Tibial artery (tissue), 4 donors: ENCODE data around the gene HP1BP3.

Source experiments
- DNase-seq, 2 donors: peaks; one replicate each; pipeline ENCODE4 v3.0.0-alpha.2; 2019
- H3K27ac ChIP-seq, 2 donors: fragments of 200-600 bp; sonication (generic) in 1 of 2; 1 replicate in 1 of 2; 2 replicates in 1 of 2; pipeline ENCODE4 v1.5.1; 2018 to 2019; ENCODE audit warnings: mild to moderate bottlenecking in 1 of 2
- H3K27me3 ChIP-seq, 2 donors: fragments of 200-600 bp; sonication (generic) in 1 of 2; one replicate each; pipeline versions ENCODE4 v1.5.1 to v1.6.0; 2016 to 2019
- H3K36me3 ChIP-seq, 3 donors: fragments of 200-600 bp; sonication (generic) in 2 of 3; one replicate each; pipeline ENCODE4 v1.5.1; 2016 to 2019; ENCODE audit warnings: mild to moderate bottlenecking in 2 of 3
- H3K4me1 ChIP-seq, 4 donors: fragments of 200-600 bp; sonication (generic) in 2 of 4; 1 replicate in 3 of 4; 2 replicates in 1 of 4; pipeline ENCODE4 v1.5.1; 2016 to 2019
- H3K4me3 ChIP-seq, 2 donors: fragments of 200-600 bp; sonication (generic) in 1 of 2; 1 replicate in 1 of 2; 2 replicates in 1 of 2; pipeline ENCODE4 v1.5.1; 2018 to 2019; ENCODE audit warnings: mild to moderate bottlenecking in 2 of 2
- H3K9me3 ChIP-seq, 3 donors: fragments of 200-600 bp; sonication (generic) in 1 of 3; one replicate each; pipeline ENCODE4 v1.5.1; 2016 to 2019
- CTCF ChIP-seq, 2 experiments: fragments of 200-600 bp in 1 of 2; fragments of 450-650 bp in 1 of 2; IDR thresholded peaks; one replicate each; pipeline ENCODE4 v1.5.1; 2017 to 2019; ENCODE audit warnings: antibody characterized with exemption in 2 of 2, mild to moderate bottlenecking in 1 of 2, moderate library complexity in 1 of 2
- intact Hi-C: fragments of 100-400 bp; cut with DNase I; formaldehyde crosslinking; loops from one replicate; pipeline ENCODE4 v1.15.0; 2023; ENCODE audit warnings: low total_unique reads

The HP1BP3 gene

GRCh38 chr1:20732071-20732587 lies 55.0 kb downstream of the HP1BP3 start:
- H3K4me1 ChIP-seq: peaks cover 0 to 39% (median 22%) of the 10 kb centered on the region in 4 donors
- no peaks in the 10 kb centered on the region for H3K9me3 ChIP-seq
- DNase-seq: no peak
- TF ChIP-seq CTCF (IDR thresholded peaks at IDR 0.05): no peak
- intact Hi-C loops: loop anchor here (2.0 kb wide), 1 partner anchor 35 kb away; no protein-coding TSS in a partner anchor
- peaks cover 0 to 46% of the 10 kb centered on the region in 2 donors for H3K27me3 ChIP-seq
- H3K27ac ChIP-seq: peak overlapping the region; percentile 60 to 63
- H3K36me3 ChIP-seq: peaks cover 0 to 5% (median 5%) of the 10 kb centered on the region in 3 donors
- H3K4me3 ChIP-seq: peak overlapping the region; percentile 53 to 58

- peak overlapping the region; percentile 53 to 58 for H3K4me3 ChIP-seq
- no peaks in the 10 kb centered on the region for H3K9me3 ChIP-seq
- peaks cover 0 to 39% (median 22%) of the 10 kb centered on the region in 4 donors for H3K4me1 ChIP-seq
- DNase-seq: no peak
- no peak overlapping the region for H3K27ac ChIP-seq
- no peaks in the 10 kb centered on the region for H3K36me3 ChIP-seq
- intact Hi-C loops: no loop called here
- H3K27me3 ChIP-seq: peaks cover 0 to 46% of the 10 kb centered on the region in 2 donors
- TF ChIP-seq CTCF (IDR thresholded peaks at IDR 0.05): no peak
Measured at GRCh38 chr1:20731057-20731991, 55.8 kb downstream of the HP1BP3 start.

- peaks cover 0 to 46% of the 10 kb centered on the region in 2 donors for H3K27me3 ChIP-seq
- intact Hi-C loops: no loop called here
- no peak for DNase-seq
Measured at GRCh38 chr1:20730690-20731056, 56.4 kb downstream of the HP1BP3 start.

GRCh38 chr1:20729990-20730689 lies 57.0 kb downstream of the HP1BP3 start:
- H3K4me1 ChIP-seq: peaks cover 0 to 39% (median 22%) of the 10 kb centered on the region in 4 donors
- no peaks in the 10 kb centered on the region for H3K36me3 ChIP-seq
- no peaks in the 10 kb centered on the region for H3K9me3 ChIP-seq
- H3K4me3 ChIP-seq: no peak overlapping the region
- H3K27ac ChIP-seq: no peak overlapping the region
- TF ChIP-seq CTCF (IDR thresholded peaks at IDR 0.05): no peak
- intact Hi-C loops: loop anchor here (5.0 kb wide), 1 partner anchor 57 kb away; the partner anchor contains the start of gene HP1BP3
- no peak for DNase-seq
- H3K27me3 ChIP-seq: peaks cover 0 to 48% of the 10 kb centered on the region in 2 donors

More at GRCh38 chr1:20730690-20731056, 56.4 kb downstream of the HP1BP3 start:
- no peak overlapping the region for H3K27ac ChIP-seq
- no peaks in the 10 kb centered on the region for H3K36me3 ChIP-seq
- H3K4me3 ChIP-seq: no peak overlapping the region
- no peak for TF ChIP-seq CTCF (IDR thresholded peaks at IDR 0.05)
- peaks cover 0 to 39% (median 22%) of the 10 kb centered on the region in 4 donors for H3K4me1 ChIP-seq
- H3K9me3 ChIP-seq: no peaks in the 10 kb centered on the region

GRCh38 chr1:20729155-20729931 lies 57.8 kb downstream of the HP1BP3 start:
- no peaks in the 10 kb centered on the region for H3K36me3 ChIP-seq
- peaks cover 0 to 48% of the 10 kb centered on the region in 2 donors for H3K27me3 ChIP-seq
- H3K27ac ChIP-seq: no peak overlapping the region
- TF ChIP-seq CTCF (IDR thresholded peaks at IDR 0.05): no peak
- H3K4me1 ChIP-seq: peaks cover 0 to 39% (median 22%) of the 10 kb centered on the region in 4 donors
- intact Hi-C loops: loop anchor here (5.0 kb wide), 1 partner anchor 58 kb away; the partner anchor contains the start of gene HP1BP3
- DNase-seq: no peak
- no peaks in the 10 kb centered on the region for H3K9me3 ChIP-seq
- no peak overlapping the region for H3K4me3 ChIP-seq
